GM23248 (cell line): ENCODE data around the gene WEE2.
"Not testable (repeated sequence)": the region's sequence is repeated elsewhere in the genome, so short reads cannot be mapped to it uniquely, and the experiment has no call there.

Experiments
- EZH2 ChIP-seq: fragments of 200-600 bp; sonication (generic); IDR thresholded peaks from 2 replicates; pipeline ENCODE4 v1.6.1; 2018; ENCODE audit warnings: antibody characterized with exemption, mild to moderate bottlenecking; ENCODE audit not compliant: insufficient read depth, poor library complexity, severe bottlenecking
- EZH2phosphoT487 ChIP-seq: fragments of 200-600 bp; sonication (generic); IDR thresholded peaks from 2 replicates; pipeline ENCODE4 v1.6.1; 2018; ENCODE audit warnings: antibody characterized with exemption, moderate library complexity, mild to moderate bottlenecking, low read depth; ENCODE audit not compliant: insufficient read depth

- TF ChIP-seq EZH2, EZH2phosphoT487: not testable (repeated sequence)
Observed at GRCh38 chr7:141689072-141689825, 18.9 kb upstream of the WEE2 start.
